Endometrial microvascular endothelial cells (primary cell): ENCODE measurements around the gene NXF1. TPM values are rescaled to one million over a fixed set of nuclear protein-coding genes. Genes with fewer than 3 reads are reported as not detected.
"Not testable (repeated sequence)": the region's sequence is repeated elsewhere in the genome, so short reads cannot be mapped to it uniquely, and the experiment has no call there.

ENCODE experiments used
- in situ Hi-C: cut with HindIII; loops from 2 replicates; pipeline ENCODE4 v1.10.0; 2017; ENCODE audit warnings: low sequenced_read_pairs, low pct_unique_long_range_greater_than_20kb; ENCODE audit errors: inconsistent ontology term
- total RNA-seq: library from RNA; depleted of rRNA; stranded (reverse); fragments of >200 nt; gene quantifications from one replicate; pipeline ENCODE4 v1.2.3, GENCODE V29; 2015; ENCODE audit errors: inconsistent ontology term

Gene NXF1
- total RNA-seq, 1 donor from 2014 or later: 45.7 TPM

- in situ Hi-C loops: no loop called here
Observed at GRCh38 chr11:62835336-62835735, 30.1 kb upstream of the NXF1 start.

- in situ Hi-C loops: no loop called here
Observed at GRCh38 chr11:62832336-62833234, 27.3 kb upstream of the NXF1 start, which contains the start of gene TEX54. Gene TEX54 (minus strand): TSS chr11:62832841.

GRCh38 chr11:62831520-62832335, 26.5 kb upstream of the NXF1 start, which contains the start of gene STX5:
Gene STX5 (minus strand): TSS chr11:62832051. CDS start chr11:62831243, 808 bp downstream.
- in situ Hi-C loops: no loop called here

GRCh38 chr11:62830904-62831519, 25.8 kb upstream of the NXF1 start:
- in situ Hi-C loops: no loop called here

GRCh38 chr11:62828130-62828529, 22.9 kb upstream of the NXF1 start:
- in situ Hi-C loops: not testable (repeated sequence)

GRCh38 chr11:62823677-62824076, 18.4 kb upstream of the NXF1 start:
- in situ Hi-C loops: no loop called here

- in situ Hi-C loops: no loop called here
Observed at GRCh38 chr11:62817129-62817528, 11.9 kb upstream of the NXF1 start.

- in situ Hi-C loops: no loop called here
Observed at GRCh38 chr11:62816557-62816956, 11.3 kb upstream of the NXF1 start.

- in situ Hi-C loops: no loop called here
Observed at GRCh38 chr11:62811659-62812058, 6.4 kb upstream of the NXF1 start.

- in situ Hi-C loops: no loop called here
Observed at GRCh38 chr11:62810748-62811147, 5.5 kb upstream of the NXF1 start.

- in situ Hi-C loops: no loop called here
Observed at GRCh38 chr11:62806611-62807121, 1.4 kb upstream of the NXF1 start.

- in situ Hi-C loops: no loop called here
Observed at GRCh38 chr11:62805961-62806441, 761 bp upstream of the NXF1 start.

GRCh38 chr11:62804310-62805075, 747 bp downstream of the NXF1 start:
- in situ Hi-C loops: no loop called here

- in situ Hi-C loops: no loop called here
Observed at GRCh38 chr11:62801071-62801470, 4.2 kb downstream of the NXF1 start.

- in situ Hi-C loops: no loop called here
Observed at GRCh38 chr11:62799486-62799885, 5.8 kb downstream of the NXF1 start.

- in situ Hi-C loops: no loop called here
Observed at GRCh38 chr11:62796281-62796680, 9.0 kb downstream of the NXF1 start.

- in situ Hi-C loops: no loop called here
Observed at GRCh38 chr11:62794201-62794775, 11.0 kb downstream of the NXF1 start.

GRCh38 chr11:62792202-62792575, 13.1 kb downstream of the NXF1 start:
- in situ Hi-C loops: no loop called here
